ENCODE results near the gene SERF2. TPM values are rescaled to one million over a fixed set of nuclear protein-coding genes. Genes with fewer than 3 reads are reported as not detected.

The SERF2 gene
- total RNA-seq, 4 donors from 2014 or later = 518 to 789 (median 702) TPM

DNA sequence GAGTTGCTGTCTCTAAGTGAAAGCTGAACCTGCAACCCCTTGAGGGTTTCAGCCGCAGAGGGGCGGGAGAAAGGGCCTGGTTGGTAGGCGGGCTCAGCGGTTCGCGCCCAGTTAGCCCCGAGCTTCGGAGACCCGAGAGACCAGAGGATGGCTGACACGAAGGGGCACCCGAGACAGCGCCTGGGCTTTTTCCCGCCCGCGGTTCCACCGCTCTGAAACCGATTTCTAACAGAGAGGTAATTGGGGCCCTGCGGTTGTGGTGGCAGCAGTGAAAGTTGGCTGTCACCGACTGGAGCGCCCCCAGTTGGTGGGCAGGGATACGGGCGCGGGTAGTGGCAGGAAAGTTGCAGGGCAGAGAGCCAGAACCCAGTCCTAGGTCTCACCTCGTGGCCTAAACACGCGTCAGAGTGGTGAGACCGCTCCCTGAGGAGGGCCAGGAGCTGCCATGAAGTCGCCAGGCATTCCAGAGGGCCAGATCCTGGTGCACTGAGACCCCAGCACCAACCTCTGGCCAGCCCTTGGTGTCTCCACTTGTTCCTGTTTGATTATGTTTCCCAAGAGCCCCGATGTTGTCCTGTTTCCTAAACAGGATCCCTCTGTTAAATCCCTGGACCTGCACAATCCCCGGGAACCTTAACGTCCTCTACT lies 14.7 kb upstream of the SERF2 start:
- H3K9me3 ChIP-seq = no peaks in the 10 kb centered on the region
- peak overlapping the region; percentile 59 to 93 (median 92) for H3K27ac ChIP-seq
- WGBS, 2 donors (ENCODE audit: low coverage in 1 of 2) = 0 to 11% methylated on average over 2 to 4 of the region's 31 CpGs
- H3K4me1 ChIP-seq = peaks cover 0 to 27% (median 4%) of the 10 kb centered on the region in 3 donors
- peaks cover 0 to 20% of the 10 kb centered on the region in 2 donors for H3K36me3 ChIP-seq
- H3K27me3 ChIP-seq = no peaks in the 10 kb centered on the region
- TF ChIP-seq POLR2A (IDR thresholded peaks at IDR 0.05) (no peak), POLR2AphosphoS5 (IDR thresholded peaks at IDR 0.05) (peak; percentile 55), EP300 (IDR thresholded peaks at IDR 0.05) (no peak)
- TF ChIP-seq, protein P1, sequence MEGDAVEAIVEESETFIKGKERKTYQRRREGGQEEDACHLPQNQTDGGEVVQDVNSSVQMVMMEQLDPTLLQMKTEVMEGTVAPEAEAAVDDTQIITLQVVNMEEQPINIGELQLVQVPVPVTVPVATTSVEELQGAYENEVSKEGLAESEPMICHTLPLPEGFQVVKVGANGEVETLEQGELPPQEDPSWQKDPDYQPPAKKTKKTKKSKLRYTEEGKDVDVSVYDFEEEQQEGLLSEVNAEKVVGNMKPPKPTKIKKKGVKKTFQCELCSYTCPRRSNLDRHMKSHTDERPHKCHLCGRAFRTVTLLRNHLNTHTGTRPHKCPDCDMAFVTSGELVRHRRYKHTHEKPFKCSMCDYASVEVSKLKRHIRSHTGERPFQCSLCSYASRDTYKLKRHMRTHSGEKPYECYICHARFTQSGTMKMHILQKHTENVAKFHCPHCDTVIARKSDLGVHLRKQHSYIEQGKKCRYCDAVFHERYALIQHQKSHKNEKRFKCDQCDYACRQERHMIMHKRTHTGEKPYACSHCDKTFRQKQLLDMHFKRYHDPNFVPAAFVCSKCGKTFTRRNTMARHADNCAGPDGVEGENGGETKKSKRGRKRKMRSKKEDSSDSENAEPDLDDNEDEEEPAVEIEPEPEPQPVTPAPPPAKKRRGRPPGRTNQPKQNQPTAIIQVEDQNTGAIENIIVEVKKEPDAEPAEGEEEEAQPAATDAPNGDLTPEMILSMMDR (IDR thresholded peaks at IDR 0.05) = peak; percentile 54 to 86 (median 82)
- H3K4me3 ChIP-seq = peak overlapping the region; percentile 49 to 64
- ATAC-seq = peak; percentile 91

DNA sequence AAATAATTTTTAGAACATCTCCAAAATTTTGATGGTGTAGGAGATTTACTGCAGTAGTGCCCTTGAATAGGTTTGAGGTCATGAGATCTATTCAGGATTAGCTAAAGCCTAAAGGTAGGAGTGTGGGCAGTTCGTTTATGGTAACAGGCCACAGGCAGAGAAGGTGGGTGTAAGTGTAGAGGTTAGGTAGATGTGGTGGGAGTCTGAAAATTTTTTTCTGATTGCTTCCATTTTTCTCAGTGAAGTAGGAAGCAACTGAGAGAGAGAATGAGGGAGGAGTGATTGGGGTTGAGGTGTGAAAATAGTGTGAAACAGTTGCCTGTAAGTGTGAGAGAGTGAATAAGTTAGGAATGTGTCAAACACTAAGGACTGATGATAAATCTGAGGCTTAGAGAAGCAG lies 13.1 kb upstream of the SERF2 start:
- no peak overlapping the region for H3K4me3 ChIP-seq
- no peak for ATAC-seq
- no peaks in the 10 kb centered on the region for H3K9me3 ChIP-seq
- H3K27me3 ChIP-seq = no peaks in the 10 kb centered on the region
- TF ChIP-seq POLR2A (IDR thresholded peaks at IDR 0.05) (no peak), EP300 (IDR thresholded peaks at IDR 0.05) (no peak), POLR2AphosphoS5 (IDR thresholded peaks at IDR 0.05) (no peak)
- TF ChIP-seq, protein P1 (IDR thresholded peaks at IDR 0.05) = no peak
- 88 to 90% methylated on average over 1 of the region's 1 CpG for WGBS, 2 donors (ENCODE audit: low coverage in 1 of 2)
- H3K27ac ChIP-seq = no peak overlapping the region
- peaks cover 0 to 27% (median 4%) of the 10 kb centered on the region in 3 donors for H3K4me1 ChIP-seq
- peaks cover 0 to 4% of the 10 kb centered on the region in 2 donors for H3K36me3 ChIP-seq

DNA sequence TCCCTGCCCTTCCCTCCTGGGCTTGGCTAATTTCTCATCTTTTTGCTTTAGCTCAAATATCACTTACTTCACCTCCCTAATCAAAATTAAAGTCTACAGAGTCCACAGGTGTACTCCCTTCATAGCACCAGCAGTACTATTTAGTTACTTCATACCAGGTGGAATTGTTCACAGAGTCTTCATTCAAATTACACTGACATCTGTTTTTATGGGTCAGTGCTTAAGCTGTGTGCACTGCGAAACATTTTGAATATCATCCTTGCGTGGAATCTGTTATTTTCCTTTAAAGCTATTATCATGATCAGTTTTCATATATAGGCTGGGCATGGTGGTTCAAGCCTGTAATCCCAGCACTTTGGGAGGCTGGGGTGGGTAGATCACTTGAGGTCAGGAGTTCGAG lies 2.7 kb upstream of the SERF2 start:
- 88 to 95% methylated on average over 2 to 3 of the region's 3 CpGs for WGBS, 2 donors (ENCODE audit: low coverage in 1 of 2)
- no peak for ATAC-seq

DNA sequence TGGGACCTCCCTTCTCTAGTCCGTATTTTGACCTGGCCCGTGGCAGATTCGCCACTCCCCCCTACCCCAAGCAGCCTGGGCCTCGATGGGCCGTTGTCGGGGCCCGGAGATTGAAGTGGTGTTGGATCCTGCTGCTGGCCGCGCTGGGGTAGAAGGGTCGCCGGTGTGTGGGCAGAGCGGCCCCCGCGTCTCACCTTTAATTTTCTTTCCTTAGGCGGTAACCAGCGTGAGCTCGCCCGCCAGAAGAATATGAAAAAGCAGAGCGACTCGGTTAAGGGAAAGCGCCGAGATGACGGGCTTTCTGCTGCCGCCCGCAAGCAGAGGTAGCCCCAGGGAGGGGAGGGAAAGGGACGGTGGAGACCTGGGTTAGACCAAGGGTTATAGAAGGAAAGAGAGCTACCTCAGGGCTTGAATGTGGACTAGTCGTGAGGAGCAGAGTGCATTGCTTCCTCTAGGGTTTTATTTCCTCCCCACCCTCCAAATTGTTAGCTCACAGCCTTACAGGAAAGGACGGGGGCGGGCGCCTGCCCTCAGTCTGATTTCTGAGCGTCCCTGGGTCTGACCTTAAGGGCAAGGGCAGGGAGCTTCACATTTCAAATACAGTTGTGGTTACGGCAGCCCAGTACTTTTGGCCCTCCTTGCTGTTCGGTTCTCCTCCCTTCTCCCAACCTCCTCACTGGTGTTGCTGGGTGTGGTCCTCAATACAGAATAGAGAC lies 799 bp downstream of the SERF2 start:
- TF ChIP-seq POLR2AphosphoS5 (IDR thresholded peaks at IDR 0.05) = no peak
- TF ChIP-seq, protein P1 (IDR thresholded peaks at IDR 0.05) = peak in 1 of 4 experiments; percentile 27
- ATAC-seq = no peak
- WGBS, 2 donors (ENCODE audit: low coverage in 1 of 2) = 0 to 2% methylated on average over 6 to 15 of the region's 33 CpGs
- peaks cover 0 to 44% of the 10 kb centered on the region in 2 donors for H3K36me3 ChIP-seq
- no peaks in the 10 kb centered on the region for H3K27me3 ChIP-seq
- no peaks in the 10 kb centered on the region for H3K9me3 ChIP-seq
- H3K27ac ChIP-seq = peak overlapping the region; percentile 94 to 99 (median 98)
- H3K4me1 ChIP-seq = peaks cover 5 to 54% (median 19%) of the 10 kb centered on the region in 3 donors
- H3K4me3 ChIP-seq = peak overlapping the region; percentile 72 to 97

More for the DNA sequence above, 2.7 kb upstream of the SERF2 start:
- Histone ChIP-seq H3K27ac (no peak overlapping the region), H3K4me1 (peaks cover 3 to 20% (median 15%) of the 10 kb centered on the region in 3 donors), H3K4me3 (no peak overlapping the region), H3K36me3 (peaks cover 0 to 9% of the 10 kb centered on the region in 2 donors), H3K9me3 (no peaks in the 10 kb centered on the region), H3K27me3 (no peaks in the 10 kb centered on the region)
- TF ChIP-seq EP300 (IDR thresholded peaks at IDR 0.05) (no peak), POLR2AphosphoS5 (IDR thresholded peaks at IDR 0.05) (no peak), POLR2A (IDR thresholded peaks at IDR 0.05) (no peak)
- TF ChIP-seq, protein P1 (IDR thresholded peaks at IDR 0.05) = no peak

Data from gastroesophageal sphincter (tissue), 4 donors.